CD4-positive, alpha-beta T cell (primary cell): ENCODE measurements around the gene EMC7. TPM values are rescaled to one million over a fixed set of nuclear protein-coding genes. Genes with fewer than 3 reads are reported as not detected.

Experiments used
- ATAC-seq: fragments of 200-7000 bp; cut with Tn5 transposase; one replicate; pipeline ENCODE4 v1.10.0; 2022; ENCODE audit warnings: mild to moderate bottlenecking; ENCODE audit not compliant: poor library complexity
- CTCF ChIA-PET: fragments of 350-600 bp; sonication (Branson Sonifier 250); formaldehyde crosslinking; loops from one replicate; lab custom pipeline; 2021; ENCODE audit warnings: antibody characterized with exemption, inconsistent platforms; lab: Charles Lee
- POLR2A ChIA-PET: fragments of 350-600 bp; sonication (Branson Sonifier 250); formaldehyde crosslinking; loops from one replicate; lab custom pipeline; 2021; ENCODE audit warnings: antibody characterized with exemption, inconsistent platforms; lab: Charles Lee
- DNase-seq, 14 experiments: peaks; one replicate each; pipeline ENCODE4 v3.0.0-alpha.2; 2013 to 2020; ENCODE audit warnings: mixed read lengths in 2 of 14
- H3K27ac ChIP-seq, 2 donors: one replicate each; pipeline versions ENCODE4 v1.5.1 to v1.7.0; 2013; ENCODE audit warnings: low read length in 2 of 2, low read depth in 1 of 2, mild to moderate bottlenecking in 1 of 2
- H3K27me3 ChIP-seq, 2 experiments: 1 replicate in 1 of 2; 2 replicates in 1 of 2; pipeline versions ENCODE4 v1.6.1 to v1.7.0; 2013; ENCODE audit warnings: low read length in 2 of 2, control low read depth in 1 of 2, mild to moderate bottlenecking in 1 of 2, moderate library complexity in 1 of 2; ENCODE audit not compliant: insufficient read depth in 2 of 2, control insufficient read depth in 1 of 2
- H3K36me3 ChIP-seq: one replicate; pipeline ENCODE4 v1.6.1; 2013; ENCODE audit warnings: low read length, control low read depth; ENCODE audit not compliant: insufficient read depth
- H3K4me1 ChIP-seq: one replicate; pipeline ENCODE4 v1.6.1; 2013; ENCODE audit warnings: low read length, control low read depth; ENCODE audit not compliant: insufficient read depth
- H3K4me3 ChIP-seq: one replicate; pipeline ENCODE4 v1.5.1; 2013; ENCODE audit warnings: mild to moderate bottlenecking, low read length, moderate library complexity
- H3K9me3 ChIP-seq, 2 experiments: 1 replicate in 1 of 2; 2 replicates in 1 of 2; pipeline versions ENCODE4 v1.6.1 to v1.7.0; 2013; ENCODE audit warnings: low read length in 2 of 2, mild to moderate bottlenecking in 2 of 2, control low read depth in 1 of 2, moderate library complexity in 1 of 2; ENCODE audit not compliant: control insufficient read depth in 1 of 2, insufficient read depth in 1 of 2
- H3K27ac Mint-ChIP-seq: one replicate; pipeline ENCODE4 v1.8.0; 2020; ENCODE audit warnings: mixed read lengths
- H3K27me3 Mint-ChIP-seq: one replicate; pipeline ENCODE4 v1.8.0; 2021; ENCODE audit warnings: mixed read lengths
- H3K36me3 Mint-ChIP-seq: one replicate; pipeline ENCODE4 v1.8.0; 2021; ENCODE audit warnings: low read depth, mixed read lengths
- H3K4me1 Mint-ChIP-seq: one replicate; pipeline ENCODE4 v1.8.0; 2021; ENCODE audit warnings: low read depth, mixed read lengths
- H3K4me3 Mint-ChIP-seq: one replicate; pipeline ENCODE4 v1.8.0; 2020; ENCODE audit warnings: mild to moderate bottlenecking, mixed read lengths
- H3K9me3 Mint-ChIP-seq: one replicate; pipeline ENCODE4 v1.8.0; 2020; ENCODE audit warnings: mixed read lengths
- intact Hi-C, 2 experiments: fragments of 100-400 bp; cut with DNase I in 1 of 2; cut with micrococcal nuclease in 1 of 2; formaldehyde crosslinking; loops; one replicate each; pipeline versions ENCODE4 v1.15.1 to v1.9.0; 2023 to 2025; cut with DNase I, micrococcal nuclease
- total RNA-seq, 174 experiments: library from RNA in 2 of 174; stranded (reverse) in 2 of 174; gene quantifications; one replicate each; pipeline ENCODE4 v1.2.3 and lab custom pipeline; 2021 to 2026
- TF ChIP-seq, protein P1 (sequence below): fragments of 200-600 bp; IDR thresholded peaks from one replicate; pipeline ENCODE4 v1.8.0; 2022; ENCODE audit warnings: antibody characterized with exemption, mild to moderate bottlenecking

The EMC7 gene
- total RNA-seq, 2 experiments from 2014 or later = 54.0 to 54.6 TPM

DNA sequence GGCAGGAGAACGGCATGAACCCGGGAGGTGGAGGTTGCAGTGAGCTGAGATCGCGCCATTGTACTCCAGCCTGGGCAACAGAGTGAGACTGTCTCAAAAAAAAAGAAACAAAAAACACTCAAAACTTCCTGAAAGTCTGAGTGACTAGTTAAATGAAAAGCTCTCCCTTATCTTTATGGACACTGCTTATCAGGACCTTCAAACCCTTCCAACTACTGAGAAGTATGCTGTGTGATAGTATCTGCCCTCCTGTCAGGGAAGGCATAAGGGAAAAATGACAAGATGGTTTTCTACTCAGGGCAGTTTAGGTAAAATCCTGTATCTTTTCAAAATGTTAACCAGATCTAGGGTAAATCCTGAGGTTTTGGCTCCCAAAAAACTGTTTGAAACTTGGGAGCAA is 21.8 kb downstream of the EMC7 start:
- Mint-ChIP-seq H3K36me3 (peaks cover 21% of the 10 kb centered on the region), H3K27ac (no peak overlapping the region), H3K9me3 (no peaks in the 10 kb centered on the region), H3K27me3 (no peaks in the 10 kb centered on the region), H3K4me3 (no peak overlapping the region), H3K4me1 (no peaks in the 10 kb centered on the region)
- POLR2A ChIA-PET = no interaction called here
- DNase-seq (no peak), ATAC-seq (no peak)
- Histone ChIP-seq H3K4me3 (no peak overlapping the region), H3K9me3 (no peaks in the 10 kb centered on the region), H3K27me3 (no peaks in the 10 kb centered on the region), H3K4me1 (no peaks in the 10 kb centered on the region), H3K36me3 (peaks cover 13% of the 10 kb centered on the region), H3K27ac (no peak overlapping the region)
- CTCF ChIA-PET = no interaction called here
- TF ChIP-seq, protein P1, sequence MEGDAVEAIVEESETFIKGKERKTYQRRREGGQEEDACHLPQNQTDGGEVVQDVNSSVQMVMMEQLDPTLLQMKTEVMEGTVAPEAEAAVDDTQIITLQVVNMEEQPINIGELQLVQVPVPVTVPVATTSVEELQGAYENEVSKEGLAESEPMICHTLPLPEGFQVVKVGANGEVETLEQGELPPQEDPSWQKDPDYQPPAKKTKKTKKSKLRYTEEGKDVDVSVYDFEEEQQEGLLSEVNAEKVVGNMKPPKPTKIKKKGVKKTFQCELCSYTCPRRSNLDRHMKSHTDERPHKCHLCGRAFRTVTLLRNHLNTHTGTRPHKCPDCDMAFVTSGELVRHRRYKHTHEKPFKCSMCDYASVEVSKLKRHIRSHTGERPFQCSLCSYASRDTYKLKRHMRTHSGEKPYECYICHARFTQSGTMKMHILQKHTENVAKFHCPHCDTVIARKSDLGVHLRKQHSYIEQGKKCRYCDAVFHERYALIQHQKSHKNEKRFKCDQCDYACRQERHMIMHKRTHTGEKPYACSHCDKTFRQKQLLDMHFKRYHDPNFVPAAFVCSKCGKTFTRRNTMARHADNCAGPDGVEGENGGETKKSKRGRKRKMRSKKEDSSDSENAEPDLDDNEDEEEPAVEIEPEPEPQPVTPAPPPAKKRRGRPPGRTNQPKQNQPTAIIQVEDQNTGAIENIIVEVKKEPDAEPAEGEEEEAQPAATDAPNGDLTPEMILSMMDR = no peak
- intact Hi-C loops = no loop called here

DNA sequence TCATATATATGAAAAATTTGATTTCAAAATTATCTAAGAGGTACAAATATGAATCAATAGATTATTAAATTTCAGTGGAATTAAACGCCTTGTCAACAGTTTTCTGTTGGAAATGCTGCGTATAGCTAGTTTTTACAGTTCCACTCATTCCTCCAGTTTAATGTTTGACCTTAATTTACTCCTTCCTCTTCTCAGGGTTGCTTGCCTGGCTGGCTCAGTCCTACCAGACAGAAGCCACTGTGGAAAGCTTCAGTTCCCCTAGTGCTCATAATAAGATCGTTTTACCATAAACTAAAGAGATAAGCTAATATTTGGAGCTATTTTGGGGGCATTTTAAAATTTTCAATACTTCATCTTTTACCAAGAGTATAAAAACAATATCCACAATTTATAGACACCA is 22.8 kb downstream of the EMC7 start:
- ChIA-PET CTCF (interaction anchor here (0.7 kb wide), 1 partner anchor 509 kb away, joined by 3 read pairs; no protein-coding TSS in a partner anchor), POLR2A (no interaction called here)
- ATAC-seq (no peak), DNase-seq (no peak)
- H3K9me3 ChIP-seq = no peaks in the 10 kb centered on the region
- Mint-ChIP-seq H3K27me3 (no peaks in the 10 kb centered on the region), H3K9me3 (no peaks in the 10 kb centered on the region), H3K4me3 (no peak overlapping the region), H3K36me3 (peaks cover 15% of the 10 kb centered on the region), H3K27ac (no peak overlapping the region), H3K4me1 (no peaks in the 10 kb centered on the region)
- intact Hi-C loops = no loop called here
- no peaks in the 10 kb centered on the region for H3K4me1 ChIP-seq
- H3K4me3 ChIP-seq = no peak overlapping the region
- H3K27ac ChIP-seq = no peak overlapping the region
- TF ChIP-seq, protein P1 = no peak
- H3K27me3 ChIP-seq = no peaks in the 10 kb centered on the region
- H3K36me3 ChIP-seq = peaks cover 7% of the 10 kb centered on the region

DNA sequence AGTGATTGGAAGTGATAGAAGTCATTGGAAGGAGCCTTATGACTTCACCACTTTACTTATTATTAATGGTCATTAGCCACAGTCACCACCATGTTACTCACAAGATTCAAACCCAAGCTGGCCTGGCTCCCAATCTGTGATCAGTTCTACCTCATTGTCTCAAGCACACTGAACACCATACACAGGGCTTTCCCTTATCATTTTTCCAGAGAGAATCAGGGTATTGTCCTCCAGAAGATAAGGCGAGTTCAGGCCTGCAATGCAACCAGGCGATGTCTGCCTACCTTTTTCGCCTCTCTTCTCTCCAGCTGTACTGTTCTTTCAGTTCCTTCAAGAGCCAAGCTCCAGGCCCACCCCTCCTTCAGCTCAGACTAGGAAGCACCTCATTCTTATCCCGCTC is 24.9 kb downstream of the EMC7 start:
- Mint-ChIP-seq H3K4me1 (no peaks in the 10 kb centered on the region), H3K36me3 (no peaks in the 10 kb centered on the region), H3K4me3 (no peak overlapping the region), H3K9me3 (no peaks in the 10 kb centered on the region), H3K27ac (no peak overlapping the region), H3K27me3 (no peaks in the 10 kb centered on the region)
- Histone ChIP-seq H3K27me3 (no peaks in the 10 kb centered on the region), H3K4me1 (no peaks in the 10 kb centered on the region), H3K27ac (no peak overlapping the region), H3K4me3 (no peak overlapping the region), H3K9me3 (no peaks in the 10 kb centered on the region), H3K36me3 (no peaks in the 10 kb centered on the region)
- intact Hi-C loops = no loop called here
- ChIA-PET CTCF (no interaction called here), POLR2A (no interaction called here)
- ATAC-seq = no peak
- TF ChIP-seq, protein P1 = no peak
- no peak for DNase-seq
